ENCODE measurements around the gene BCKDHA. TPM values are rescaled to one million over a fixed set of nuclear protein-coding genes. Genes with fewer than 3 reads are reported as not detected.

Gene BCKDHA
- total and polyA plus RNA-seq, 9 of the 15 experiments (the other 6 are each of a cell fraction or from before 2014, with no cell fraction given): 4.5 to 52.5 (median 14.1) TPM

DNA sequence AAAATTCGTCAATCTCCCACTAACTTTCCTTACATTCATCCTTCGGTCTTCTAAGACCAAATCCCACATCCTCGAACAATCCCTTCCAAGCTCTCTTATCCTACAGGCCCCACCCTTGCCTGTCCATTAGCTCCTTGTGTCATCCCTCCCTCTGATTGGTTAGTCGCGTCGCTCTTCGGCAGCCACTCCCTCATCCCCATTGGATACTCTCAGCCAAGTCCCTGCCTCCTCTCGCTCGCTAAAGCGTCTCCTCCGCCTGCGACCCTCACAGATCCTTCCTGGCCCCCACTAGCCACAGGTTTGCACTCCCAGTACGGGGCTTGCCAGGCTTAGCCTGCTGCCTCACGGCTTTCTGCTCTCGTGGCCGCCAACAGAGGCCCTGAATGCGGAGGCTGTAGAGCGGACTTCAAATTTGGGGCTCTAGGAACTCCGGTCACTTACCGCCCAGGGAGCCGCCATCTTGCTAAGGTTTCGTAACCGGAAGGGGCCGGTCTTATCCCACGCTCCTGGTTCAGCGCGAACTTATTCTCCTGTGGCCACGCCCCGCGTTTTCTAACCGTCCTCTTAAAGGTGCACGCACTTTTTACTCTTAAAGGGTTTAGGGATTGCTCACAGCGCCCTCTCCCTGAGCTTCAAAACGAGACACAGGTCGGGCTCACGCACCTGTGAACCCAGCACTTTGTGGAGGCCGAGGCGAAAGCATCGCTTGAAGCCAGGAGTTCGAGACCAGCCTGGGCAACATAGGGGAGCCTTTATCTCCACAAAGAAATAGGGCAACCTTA lies 42.0 kb downstream of the BCKDHA start, which contains the start of gene DMAC2 (continued):
- TF ChIP-seq, protein P1, sequence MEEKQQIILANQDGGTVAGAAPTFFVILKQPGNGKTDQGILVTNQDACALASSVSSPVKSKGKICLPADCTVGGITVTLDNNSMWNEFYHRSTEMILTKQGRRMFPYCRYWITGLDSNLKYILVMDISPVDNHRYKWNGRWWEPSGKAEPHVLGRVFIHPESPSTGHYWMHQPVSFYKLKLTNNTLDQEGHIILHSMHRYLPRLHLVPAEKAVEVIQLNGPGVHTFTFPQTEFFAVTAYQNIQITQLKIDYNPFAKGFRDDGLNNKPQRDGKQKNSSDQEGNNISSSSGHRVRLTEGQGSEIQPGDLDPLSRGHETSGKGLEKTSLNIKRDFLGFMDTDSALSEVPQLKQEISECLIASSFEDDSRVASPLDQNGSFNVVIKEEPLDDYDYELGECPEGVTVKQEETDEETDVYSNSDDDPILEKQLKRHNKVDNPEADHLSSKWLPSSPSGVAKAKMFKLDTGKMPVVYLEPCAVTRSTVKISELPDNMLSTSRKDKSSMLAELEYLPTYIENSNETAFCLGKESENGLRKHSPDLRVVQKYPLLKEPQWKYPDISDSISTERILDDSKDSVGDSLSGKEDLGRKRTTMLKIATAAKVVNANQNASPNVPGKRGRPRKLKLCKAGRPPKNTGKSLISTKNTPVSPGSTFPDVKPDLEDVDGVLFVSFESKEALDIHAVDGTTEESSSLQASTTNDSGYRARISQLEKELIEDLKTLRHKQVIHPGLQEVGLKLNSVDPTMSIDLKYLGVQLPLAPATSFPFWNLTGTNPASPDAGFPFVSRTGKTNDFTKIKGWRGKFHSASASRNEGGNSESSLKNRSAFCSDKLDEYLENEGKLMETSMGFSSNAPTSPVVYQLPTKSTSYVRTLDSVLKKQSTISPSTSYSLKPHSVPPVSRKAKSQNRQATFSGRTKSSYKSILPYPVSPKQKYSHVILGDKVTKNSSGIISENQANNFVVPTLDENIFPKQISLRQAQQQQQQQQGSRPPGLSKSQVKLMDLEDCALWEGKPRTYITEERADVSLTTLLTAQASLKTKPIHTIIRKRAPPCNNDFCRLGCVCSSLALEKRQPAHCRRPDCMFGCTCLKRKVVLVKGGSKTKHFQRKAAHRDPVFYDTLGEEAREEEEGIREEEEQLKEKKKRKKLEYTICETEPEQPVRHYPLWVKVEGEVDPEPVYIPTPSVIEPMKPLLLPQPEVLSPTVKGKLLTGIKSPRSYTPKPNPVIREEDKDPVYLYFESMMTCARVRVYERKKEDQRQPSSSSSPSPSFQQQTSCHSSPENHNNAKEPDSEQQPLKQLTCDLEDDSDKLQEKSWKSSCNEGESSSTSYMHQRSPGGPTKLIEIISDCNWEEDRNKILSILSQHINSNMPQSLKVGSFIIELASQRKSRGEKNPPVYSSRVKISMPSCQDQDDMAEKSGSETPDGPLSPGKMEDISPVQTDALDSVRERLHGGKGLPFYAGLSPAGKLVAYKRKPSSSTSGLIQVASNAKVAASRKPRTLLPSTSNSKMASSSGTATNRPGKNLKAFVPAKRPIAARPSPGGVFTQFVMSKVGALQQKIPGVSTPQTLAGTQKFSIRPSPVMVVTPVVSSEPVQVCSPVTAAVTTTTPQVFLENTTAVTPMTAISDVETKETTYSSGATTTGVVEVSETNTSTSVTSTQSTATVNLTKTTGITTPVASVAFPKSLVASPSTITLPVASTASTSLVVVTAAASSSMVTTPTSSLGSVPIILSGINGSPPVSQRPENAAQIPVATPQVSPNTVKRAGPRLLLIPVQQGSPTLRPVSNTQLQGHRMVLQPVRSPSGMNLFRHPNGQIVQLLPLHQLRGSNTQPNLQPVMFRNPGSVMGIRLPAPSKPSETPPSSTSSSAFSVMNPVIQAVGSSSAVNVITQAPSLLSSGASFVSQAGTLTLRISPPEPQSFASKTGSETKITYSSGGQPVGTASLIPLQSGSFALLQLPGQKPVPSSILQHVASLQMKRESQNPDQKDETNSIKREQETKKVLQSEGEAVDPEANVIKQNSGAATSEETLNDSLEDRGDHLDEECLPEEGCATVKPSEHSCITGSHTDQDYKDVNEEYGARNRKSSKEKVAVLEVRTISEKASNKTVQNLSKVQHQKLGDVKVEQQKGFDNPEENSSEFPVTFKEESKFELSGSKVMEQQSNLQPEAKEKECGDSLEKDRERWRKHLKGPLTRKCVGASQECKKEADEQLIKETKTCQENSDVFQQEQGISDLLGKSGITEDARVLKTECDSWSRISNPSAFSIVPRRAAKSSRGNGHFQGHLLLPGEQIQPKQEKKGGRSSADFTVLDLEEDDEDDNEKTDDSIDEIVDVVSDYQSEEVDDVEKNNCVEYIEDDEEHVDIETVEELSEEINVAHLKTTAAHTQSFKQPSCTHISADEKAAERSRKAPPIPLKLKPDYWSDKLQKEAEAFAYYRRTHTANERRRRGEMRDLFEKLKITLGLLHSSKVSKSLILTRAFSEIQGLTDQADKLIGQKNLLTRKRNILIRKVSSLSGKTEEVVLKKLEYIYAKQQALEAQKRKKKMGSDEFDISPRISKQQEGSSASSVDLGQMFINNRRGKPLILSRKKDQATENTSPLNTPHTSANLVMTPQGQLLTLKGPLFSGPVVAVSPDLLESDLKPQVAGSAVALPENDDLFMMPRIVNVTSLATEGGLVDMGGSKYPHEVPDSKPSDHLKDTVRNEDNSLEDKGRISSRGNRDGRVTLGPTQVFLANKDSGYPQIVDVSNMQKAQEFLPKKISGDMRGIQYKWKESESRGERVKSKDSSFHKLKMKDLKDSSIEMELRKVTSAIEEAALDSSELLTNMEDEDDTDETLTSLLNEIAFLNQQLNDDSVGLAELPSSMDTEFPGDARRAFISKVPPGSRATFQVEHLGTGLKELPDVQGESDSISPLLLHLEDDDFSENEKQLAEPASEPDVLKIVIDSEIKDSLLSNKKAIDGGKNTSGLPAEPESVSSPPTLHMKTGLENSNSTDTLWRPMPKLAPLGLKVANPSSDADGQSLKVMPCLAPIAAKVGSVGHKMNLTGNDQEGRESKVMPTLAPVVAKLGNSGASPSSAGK (IDR thresholded peaks at IDR 0.05): peak; percentile 46; the same call in 1 of the 2 replicates
- TF ChIP-seq IRF9 (tag; IDR thresholded peaks at IDR 0.05) (0 out of 2 replicates have a peak, but pooled peaks have one; percentile 24), ETV5 (CRISPR knock-in tag; IDR thresholded peaks at IDR 0.05; ENCODE audit: low read depth) (peak; percentile 86), E2F4 (CRISPR knock-in tag; IDR thresholded peaks at IDR 0.05; ENCODE audit: low read depth) (0 out of 2 replicates have a peak, but pooled peaks have one; percentile 27), HDAC2 (IDR thresholded peaks at IDR 0.05) (peak; percentile 95), MAZ (CRISPR knock-in tag; conservative IDR thresholded peaks at IDR 0.05 in 1 of 2, IDR thresholded peaks at IDR 0.05 in 1 of 2) (peak in 1 of 2 experiments; percentile 74; a peak in 3 of 4 replicates), FUS (optimal IDR thresholded peaks at IDR 0.05; ENCODE audit: low read depth, low read length) (no peak), SPI1 (IDR thresholded peaks at IDR 0.05; ENCODE audit: borderline replicate concordance, low read depth, low read length) (0 out of 2 replicates have a peak, but pooled peaks have one; percentile 9), SP1 (CRISPR knock-in tag; IDR thresholded peaks at IDR 0.05) (peak; percentile 94), SRSF3 (IDR thresholded peaks at IDR 0.05; ENCODE audit: insufficient read depth, low read length) (no peak), SRSF1 (IDR thresholded peaks at IDR 0.05; ENCODE audit: low read depth, low read length) (no peak), MTA1 (IDR thresholded peaks at IDR 0.05; ENCODE audit: borderline replicate concordance) (peak; percentile 15; the same call in 1 of the 2 replicates), SP2 (IDR thresholded peaks at IDR 0.05; ENCODE audit: extremely low read depth, low read depth, low read length, poor library complexity, severe bottlenecking) (peak; percentile 48)

All from K562 (cell line).